GM19351 (cell line): ENCODE results near the gene PRDM10.

ENCODE experiments used
- ATAC-seq: cut with Tn5 transposase; IDR thresholded peaks from one replicate; pipeline ENCODE4 v1.9.1; 2021; ENCODE audit warnings: mild to moderate bottlenecking, moderate library complexity; ENCODE audit not compliant: unreplicated experiment

The PRDM10 gene

GRCh38 chr11:129946965-129947364 lies 55.7 kb downstream of the PRDM10 start:
- no peak for ATAC-seq

- ATAC-seq, result no peak
Measured at GRCh38 chr11:129946256-129946655, 56.4 kb downstream of the PRDM10 start.

- no peak for ATAC-seq
Measured at GRCh38 chr11:129945373-129945772, 57.3 kb downstream of the PRDM10 start.

- no peak for ATAC-seq
Measured at GRCh38 chr11:129944696-129945095, 57.9 kb downstream of the PRDM10 start.

GRCh38 chr11:129943036-129943435 lies 59.6 kb downstream of the PRDM10 start:
- ATAC-seq, result no peak

- no peak for ATAC-seq
Measured at GRCh38 chr11:129939510-129939909, 63.1 kb downstream of the PRDM10 start.

GRCh38 chr11:129938764-129939163 lies 63.9 kb downstream of the PRDM10 start:
- ATAC-seq, result no peak

- no peak for ATAC-seq
Measured at GRCh38 chr11:129937592-129938238, 64.9 kb downstream of the PRDM10 start.

- no peak for ATAC-seq
Measured at GRCh38 chr11:129935723-129936122, 66.9 kb downstream of the PRDM10 start.

GRCh38 chr11:129933891-129934290 lies 68.7 kb downstream of the PRDM10 start:
- no peak for ATAC-seq

GRCh38 chr11:129933262-129933661 lies 69.4 kb downstream of the PRDM10 start:
- ATAC-seq, result no peak

GRCh38 chr11:129932381-129933067 lies 70.1 kb downstream of the PRDM10 start:
- ATAC-seq, result no peak

- no peak for ATAC-seq
Measured at GRCh38 chr11:129930743-129931142, 71.9 kb downstream of the PRDM10 start.

GRCh38 chr11:129930296-129930695 lies 72.3 kb downstream of the PRDM10 start:
- ATAC-seq, result no peak

GRCh38 chr11:129929721-129930120 lies 72.9 kb downstream of the PRDM10 start:
- no peak for ATAC-seq

GRCh38 chr11:129928923-129929692 lies 73.5 kb downstream of the PRDM10 start:
- ATAC-seq, result no peak

- no peak for ATAC-seq
Measured at GRCh38 chr11:129922674-129923073, 80.0 kb downstream of the PRDM10 start.

GRCh38 chr11:129918361-129918760 lies 84.3 kb downstream of the PRDM10 start:
- no peak for ATAC-seq

GRCh38 chr11:129917231-129917630 lies 85.4 kb downstream of the PRDM10 start:
- no peak for ATAC-seq

GRCh38 chr11:129911298-129911697 lies 91.3 kb downstream of the PRDM10 start:
- ATAC-seq, result no peak

- no peak for ATAC-seq
Measured at GRCh38 chr11:129910360-129910759, 92.3 kb downstream of the PRDM10 start.

- ATAC-seq, result no peak
Measured at GRCh38 chr11:129905402-129905801, 97.2 kb downstream of the PRDM10 start.
